Measurements from ENCODE around the gene APLP2.

DNA sequence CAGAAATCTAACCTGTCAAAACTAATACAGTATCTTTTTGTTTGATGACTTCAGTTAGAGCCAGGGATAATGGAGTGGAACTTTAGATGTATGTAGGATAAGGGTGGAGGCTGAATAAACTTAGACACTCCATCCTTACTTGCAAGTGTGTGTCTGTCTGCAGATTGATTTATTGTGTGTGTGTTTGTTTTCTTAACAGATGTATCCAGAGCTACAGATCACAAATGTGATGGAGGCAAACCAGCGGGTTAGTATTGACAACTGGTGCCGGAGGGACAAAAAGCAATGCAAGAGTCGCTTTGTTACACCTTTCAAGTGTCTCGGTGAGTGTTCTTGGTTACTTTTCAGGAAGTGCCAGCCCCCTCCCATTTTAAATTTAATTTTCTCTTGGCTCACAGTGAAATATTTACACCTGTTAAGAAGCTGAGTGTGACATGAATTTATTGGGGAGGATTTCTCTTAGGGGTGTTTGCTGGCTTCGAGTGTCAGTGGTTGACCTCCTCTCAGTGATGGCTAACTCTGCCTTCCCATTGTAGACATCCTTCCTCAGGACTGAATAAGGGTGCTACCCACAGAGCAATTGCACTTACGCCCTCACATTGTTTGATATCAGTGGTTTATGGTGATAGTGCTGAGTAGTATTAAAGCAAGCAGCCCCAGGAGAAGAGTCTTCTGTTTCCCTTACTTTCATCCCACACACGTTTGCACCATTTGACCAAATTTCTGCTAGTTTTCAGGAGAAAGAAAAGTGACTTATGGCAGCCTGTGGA, 40.8 kb downstream of the APLP2 start:
- TF ChIP-seq, protein P1, sequence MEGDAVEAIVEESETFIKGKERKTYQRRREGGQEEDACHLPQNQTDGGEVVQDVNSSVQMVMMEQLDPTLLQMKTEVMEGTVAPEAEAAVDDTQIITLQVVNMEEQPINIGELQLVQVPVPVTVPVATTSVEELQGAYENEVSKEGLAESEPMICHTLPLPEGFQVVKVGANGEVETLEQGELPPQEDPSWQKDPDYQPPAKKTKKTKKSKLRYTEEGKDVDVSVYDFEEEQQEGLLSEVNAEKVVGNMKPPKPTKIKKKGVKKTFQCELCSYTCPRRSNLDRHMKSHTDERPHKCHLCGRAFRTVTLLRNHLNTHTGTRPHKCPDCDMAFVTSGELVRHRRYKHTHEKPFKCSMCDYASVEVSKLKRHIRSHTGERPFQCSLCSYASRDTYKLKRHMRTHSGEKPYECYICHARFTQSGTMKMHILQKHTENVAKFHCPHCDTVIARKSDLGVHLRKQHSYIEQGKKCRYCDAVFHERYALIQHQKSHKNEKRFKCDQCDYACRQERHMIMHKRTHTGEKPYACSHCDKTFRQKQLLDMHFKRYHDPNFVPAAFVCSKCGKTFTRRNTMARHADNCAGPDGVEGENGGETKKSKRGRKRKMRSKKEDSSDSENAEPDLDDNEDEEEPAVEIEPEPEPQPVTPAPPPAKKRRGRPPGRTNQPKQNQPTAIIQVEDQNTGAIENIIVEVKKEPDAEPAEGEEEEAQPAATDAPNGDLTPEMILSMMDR (conservative IDR thresholded peaks at IDR 0.05): no peak
- no peak for TF ChIP-seq EZH2 (IDR thresholded peaks at IDR 0.05; ENCODE audit: low read depth)

Measured in PC-9 (cell line).